ENCODE data around the gene PMFBP1.

PMFBP1 gene

DNA sequence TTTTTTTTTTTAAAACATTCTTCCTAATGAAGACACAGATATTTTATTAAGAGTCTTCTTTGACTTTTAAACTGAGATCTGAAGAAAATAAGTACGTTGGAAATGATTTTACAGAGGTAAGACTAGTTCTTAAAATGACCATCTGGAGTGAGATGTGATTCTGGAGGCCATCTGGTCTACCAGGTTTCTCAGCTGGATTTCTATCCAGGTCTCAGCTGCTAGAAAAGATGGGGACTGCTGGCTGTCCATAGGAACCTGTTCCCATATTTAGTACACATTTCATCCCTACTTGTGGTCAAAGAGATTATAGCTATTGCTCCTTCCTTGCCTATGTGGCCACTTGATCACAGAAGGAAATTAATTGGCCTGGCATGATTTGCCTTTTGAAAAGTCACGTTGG lies 12.2 kb downstream of the PMFBP1 start:
- Histone ChIP-seq H3K9ac (no peak overlapping the region), H3K4me1 (peaks cover 0 to 11% (median 0%) of the 10 kb centered on the region in 10 experiments; a peak in 2 of 20 replicates), H3K9me3 (replicated peaks in 1 of 11) (peaks cover 0 to 5% (median 0%) of the 10 kb centered on the region in 11 experiments; a peak in 1 of 22 replicates), H3K4me2 (no peak overlapping the region), H3K27me3 (no peaks in the 10 kb centered on the region), H3K27ac (no peak overlapping the region), H3K36me3 (no peaks in the 10 kb centered on the region; a peak in 1 of 22 replicates), H3K4me3 (no peak overlapping the region), H4K20me1 (no peaks in the 10 kb centered on the region)
- TF ChIP-seq Cebpa-rat (IDR thresholded peaks at IDR 0.05) = no peak

DNA sequence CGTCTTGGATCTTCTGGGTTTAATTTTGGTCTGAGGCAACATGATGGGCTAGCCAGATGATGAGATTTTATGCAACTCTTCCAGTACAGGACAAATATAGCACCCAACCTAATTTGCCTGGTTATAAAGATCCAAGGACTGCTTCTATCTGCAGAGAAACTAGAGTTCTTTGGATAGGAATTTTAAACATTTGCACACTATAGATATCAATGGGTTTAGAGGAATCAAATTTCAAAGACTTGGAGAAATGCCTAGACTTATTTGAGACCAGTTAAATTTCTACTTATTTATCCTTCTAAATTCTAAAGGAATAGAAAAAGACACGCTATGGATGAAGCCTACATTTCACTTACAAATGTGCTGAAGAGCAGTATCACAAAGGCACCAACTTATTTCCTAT lies 12.6 kb downstream of the PMFBP1 start:
- H3K27me3 ChIP-seq = no peaks in the 10 kb centered on the region
- no peaks in the 10 kb centered on the region for H4K20me1 ChIP-seq
- H3K4me1 ChIP-seq = peaks cover 0 to 11% (median 0%) of the 10 kb centered on the region in 10 experiments; a peak in 2 of 20 replicates
- no peak overlapping the region for H3K4me3 ChIP-seq
- no peaks in the 10 kb centered on the region; a peak in 1 of 22 replicates for H3K36me3 ChIP-seq
- no peak overlapping the region for H3K4me2 ChIP-seq
- no peak overlapping the region for H3K27ac ChIP-seq
- no peak overlapping the region for H3K9ac ChIP-seq
- H3K9me3 ChIP-seq (replicated peaks in 1 of 11) = peaks cover 0 to 5% (median 0%) of the 10 kb centered on the region in 11 experiments; a peak in 1 of 22 replicates
- TF ChIP-seq Cebpa-rat (IDR thresholded peaks at IDR 0.05) = no peak

DNA sequence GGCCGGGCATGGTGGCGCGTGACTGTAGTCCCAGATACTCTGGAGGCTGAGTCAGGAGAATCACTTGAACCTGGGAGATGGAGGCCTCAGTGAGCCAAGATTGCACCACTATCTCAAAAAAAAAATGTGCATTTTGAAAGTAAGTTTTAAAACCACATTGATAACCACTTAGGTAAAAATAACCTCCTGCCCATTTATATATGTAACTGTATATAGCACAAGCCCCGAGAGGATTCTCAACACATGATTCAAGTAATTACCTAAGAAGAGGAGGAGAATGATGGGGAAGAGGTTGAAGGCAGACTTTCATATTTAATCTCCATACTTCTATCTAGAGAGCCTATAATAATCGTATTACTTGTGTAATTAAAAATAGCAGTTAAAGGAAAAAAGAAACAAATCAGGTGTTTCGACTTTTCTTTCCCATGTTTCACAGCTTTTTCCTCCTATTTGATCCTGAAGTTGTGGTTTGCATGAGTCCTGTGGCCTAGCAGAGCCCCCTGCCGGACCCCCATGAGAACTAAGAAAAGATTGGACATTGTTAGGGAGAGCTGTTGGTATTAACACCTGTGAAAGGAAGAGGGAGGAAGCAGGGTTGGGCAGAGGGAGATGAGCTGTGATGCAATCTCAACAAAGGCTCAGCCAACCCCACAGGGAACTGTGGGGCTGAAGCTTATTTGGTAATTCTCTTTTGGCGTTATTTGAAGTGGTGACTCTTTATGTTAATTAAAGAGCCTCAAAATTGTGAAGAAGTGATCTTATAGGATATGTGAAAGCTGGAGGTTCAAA lies 22.1 kb downstream of the PMFBP1 start:
- peak overlapping the region; percentile 24 to 76 (median 67) for H3K4me2 ChIP-seq
- H3K4me1 ChIP-seq = peaks cover 25 to 36% (median 30%) of the 10 kb centered on the region in 10 experiments
- no peaks in the 10 kb centered on the region for H3K27me3 ChIP-seq
- H3K9me3 ChIP-seq (replicated peaks in 1 of 11) = peaks cover 8 to 14% (median 12%) of the 10 kb centered on the region in 11 experiments; a peak in 17 of 22 replicates
- H3K36me3 ChIP-seq = no peaks in the 10 kb centered on the region
- no peaks in the 10 kb centered on the region for H4K20me1 ChIP-seq
- peak overlapping the region in 1 of 11 experiments; percentile 45; a peak in 2 of 22 replicates for H3K9ac ChIP-seq
- peak overlapping the region in 6 of 11 experiments; percentile 6 to 81 (median 56); a peak in 10 of 22 replicates for H3K27ac ChIP-seq
- TF ChIP-seq Cebpa-rat (IDR thresholded peaks at IDR 0.05) = peak in 4 of 11 experiments; percentile 29 to 83 (median 76); a peak in 6 of 22 replicates
- H3K4me3 ChIP-seq = no peak overlapping the region

DNA sequence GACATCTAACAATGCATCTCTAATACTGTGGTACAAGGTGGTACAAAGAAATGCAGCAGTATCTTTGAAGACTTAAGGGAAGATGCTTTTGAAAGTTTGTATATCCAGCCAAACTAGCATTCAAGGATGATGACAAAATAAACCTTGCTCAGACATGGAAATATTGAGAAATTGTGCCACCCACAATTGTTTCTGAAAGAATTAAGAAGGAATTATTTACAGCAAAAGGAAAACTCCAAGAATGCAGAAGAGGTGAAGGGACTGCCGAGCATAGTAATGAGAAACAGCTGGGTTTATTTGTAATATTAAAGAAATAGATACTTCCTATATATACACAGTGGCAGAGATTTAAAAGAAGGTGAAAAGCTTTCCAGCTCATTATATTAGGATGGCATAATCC lies 29.5 kb downstream of the PMFBP1 start:
- no peak overlapping the region for H3K4me2 ChIP-seq
- TF ChIP-seq Cebpa-rat (IDR thresholded peaks at IDR 0.05) = no peak
- 0 out of 22 replicates have a peak, but pooled peaks cover 0 to 5% (median 0%) of the 10 kb centered on the region in 11 experiments for H3K36me3 ChIP-seq
- no peak overlapping the region for H3K27ac ChIP-seq
- peaks cover 4 to 9% (median 7%) of the 10 kb centered on the region in 10 experiments; a peak in 13 of 20 replicates for H3K4me1 ChIP-seq
- H3K4me3 ChIP-seq = no peak overlapping the region
- no peaks in the 10 kb centered on the region for H3K27me3 ChIP-seq
- H3K9ac ChIP-seq = no peak overlapping the region
- peaks cover 4 to 13% (median 7%) of the 10 kb centered on the region in 11 experiments; a peak in 16 of 22 replicates for H3K9me3 ChIP-seq (replicated peaks in 1 of 11)
- H4K20me1 ChIP-seq = no peaks in the 10 kb centered on the region

DNA sequence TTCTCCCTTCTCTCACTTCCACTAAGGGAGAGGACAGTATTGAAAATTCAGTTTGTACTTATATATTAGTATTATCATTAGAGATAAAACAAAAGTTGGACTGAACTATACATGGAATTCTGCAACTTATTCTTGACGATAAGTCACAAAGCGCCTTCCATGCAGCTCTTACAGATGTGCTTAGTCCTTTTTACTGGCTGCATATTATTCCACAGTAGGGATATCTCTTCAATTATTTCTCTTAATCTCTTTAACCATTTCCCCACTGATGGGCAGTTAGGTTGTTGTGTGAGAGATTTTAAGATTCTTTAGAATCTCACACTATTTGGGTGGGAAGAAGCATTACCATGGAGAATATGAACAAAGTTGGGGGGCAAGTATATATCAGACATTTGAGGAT lies 32.0 kb downstream of the PMFBP1 start:
- peaks cover 0 to 9% (median 5%) of the 10 kb centered on the region in 10 experiments; a peak in 7 of 20 replicates for H3K4me1 ChIP-seq
- H3K4me2 ChIP-seq = no peak overlapping the region
- no peak overlapping the region for H3K9ac ChIP-seq
- no peaks in the 10 kb centered on the region for H3K27me3 ChIP-seq
- peaks cover 0 to 5% (median 0%) of the 10 kb centered on the region in 11 experiments; a peak in 1 of 22 replicates for H3K36me3 ChIP-seq
- no peak overlapping the region for H3K4me3 ChIP-seq
- TF ChIP-seq Cebpa-rat (IDR thresholded peaks at IDR 0.05) = no peak
- H3K27ac ChIP-seq = no peak overlapping the region
- H3K9me3 ChIP-seq (replicated peaks in 1 of 11) = peaks cover 0 to 5% (median 0%) of the 10 kb centered on the region in 11 experiments; a peak in 3 of 22 replicates
- H4K20me1 ChIP-seq = no peaks in the 10 kb centered on the region

- H3K36me3 ChIP-seq = peaks cover 0 to 5% (median 0%) of the 10 kb centered on the region in 11 experiments; a peak in 1 of 22 replicates
Observed at GRCh38 chr16:72138064-72138572, 33.8 kb downstream of the PMFBP1 start.

GRCh38 chr16:72137380-72138063 lies 34.4 kb downstream of the PMFBP1 start:
- Histone ChIP-seq H3K9ac (no peak overlapping the region), H3K9me3 (replicated peaks in 1 of 11) (peaks cover 0 to 5% (median 0%) of the 10 kb centered on the region in 11 experiments; a peak in 3 of 22 replicates), H3K27me3 (no peaks in the 10 kb centered on the region), H3K36me3 (peaks cover 0 to 5% (median 0%) of the 10 kb centered on the region in 11 experiments; a peak in 1 of 22 replicates), H3K4me3 (no peak overlapping the region), H3K4me2 (no peak overlapping the region), H3K4me1 (peaks cover 0 to 13% (median 7%) of the 10 kb centered on the region in 10 experiments; a peak in 11 of 20 replicates), H4K20me1 (no peaks in the 10 kb centered on the region), H3K27ac (no peak overlapping the region)
- no peak for TF ChIP-seq Cebpa-rat (IDR thresholded peaks at IDR 0.05)

More at GRCh38 chr16:72138064-72138572, 33.8 kb downstream of the PMFBP1 start:
- H3K4me2 ChIP-seq = no peak overlapping the region
- no peaks in the 10 kb centered on the region for H3K27me3 ChIP-seq
- H3K27ac ChIP-seq = no peak overlapping the region
- H3K9me3 ChIP-seq (replicated peaks in 1 of 11) = peaks cover 0 to 5% (median 0%) of the 10 kb centered on the region in 11 experiments; a peak in 3 of 22 replicates
- no peaks in the 10 kb centered on the region for H4K20me1 ChIP-seq
- peaks cover 0 to 9% (median 6%) of the 10 kb centered on the region in 10 experiments; a peak in 11 of 20 replicates for H3K4me1 ChIP-seq
- no peak for TF ChIP-seq Cebpa-rat (IDR thresholded peaks at IDR 0.05)
- H3K9ac ChIP-seq = no peak overlapping the region
- H3K4me3 ChIP-seq = no peak overlapping the region

DNA sequence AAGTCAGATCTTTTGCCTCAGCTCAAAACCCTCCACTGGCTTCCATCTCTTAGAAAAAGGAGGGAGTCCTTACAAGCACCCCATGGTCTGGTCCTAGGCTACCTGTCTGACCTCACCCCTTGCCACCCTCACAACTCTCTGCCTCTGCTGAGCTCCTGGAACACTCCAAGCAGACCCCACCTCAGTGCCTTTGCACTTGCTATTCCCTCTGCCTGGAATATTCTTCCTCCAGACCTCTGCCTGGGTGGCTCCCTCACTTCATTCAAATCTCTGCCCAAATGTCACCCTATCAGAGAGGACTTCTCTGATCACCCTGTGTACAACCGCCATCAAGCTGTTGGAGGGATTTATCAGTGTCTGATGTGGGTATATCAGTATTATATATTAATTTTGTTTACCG lies 37.4 kb downstream of the PMFBP1 start:
- no peak overlapping the region for H3K4me3 ChIP-seq
- no peaks in the 10 kb centered on the region for H4K20me1 ChIP-seq
- no peak overlapping the region for H3K4me2 ChIP-seq
- no peaks in the 10 kb centered on the region for H3K9me3 ChIP-seq (replicated peaks in 1 of 11)
- peaks cover 0 to 43% (median 8%) of the 10 kb centered on the region in 10 experiments; a peak in 13 of 20 replicates for H3K4me1 ChIP-seq
- TF ChIP-seq Cebpa-rat (IDR thresholded peaks at IDR 0.05) = no peak
- no peak overlapping the region for H3K9ac ChIP-seq
- no peaks in the 10 kb centered on the region for H3K27me3 ChIP-seq
- H3K36me3 ChIP-seq = peaks cover 0 to 3% (median 0%) of the 10 kb centered on the region in 11 experiments; a peak in 1 of 22 replicates
- H3K27ac ChIP-seq = no peak overlapping the region
